AG09309 (cell line): ENCODE results near the gene ARMC5.

Source experiments
- DNase-seq: peaks from one replicate; pipeline ENCODE4 v3.0.0-alpha.2; 2010; ENCODE audit warnings: low read depth
- H3K4me3 ChIP-seq: 2 replicates; pipeline ENCODE4 v1.5.1; 2011; ENCODE audit warnings: mild to moderate bottlenecking, low read depth, low read length, moderate library complexity; ENCODE audit not compliant: control insufficient read depth
- CTCF ChIP-seq: IDR thresholded peaks from 2 replicates; pipeline ENCODE4 v1.5.1; 2011; ENCODE audit warnings: mild to moderate bottlenecking, low read depth, low read length, inconsistent platforms; ENCODE audit not compliant: insufficient read depth, control insufficient read depth; ENCODE audit errors: missing control alignments

Gene ARMC5

GRCh38 chr16:31458844-31459686 lies at the start of gene ARMC5:
Gene ARMC5 (plus strand): TSS chr16:31459501. CDS start chr16:31459525, 24 bp downstream.
- H3K4me3 ChIP-seq: peak within 1 kb of the TSS; percentile 76
- peak; percentile 68 for TF ChIP-seq CTCF
- peak; percentile 94 for DNase-seq

GRCh38 chr16:31410082-31410481 lies 49.2 kb upstream of the ARMC5 start:
- DNase-seq: no peak
- TF ChIP-seq CTCF: no peak
- no peak overlapping the region for H3K4me3 ChIP-seq

GRCh38 chr16:31411024-31411844 lies 48.1 kb upstream of the ARMC5 start:
- no peak overlapping the region for H3K4me3 ChIP-seq
- no peak for TF ChIP-seq CTCF
- DNase-seq: no peak

GRCh38 chr16:31412750-31413149 lies 46.6 kb upstream of the ARMC5 start:
- no peak overlapping the region for H3K4me3 ChIP-seq
- no peak for TF ChIP-seq CTCF
- DNase-seq: no peak

- H3K4me3 ChIP-seq: no peak overlapping the region
- DNase-seq: no peak
- no peak for TF ChIP-seq CTCF
Observed at GRCh38 chr16:31413381-31413780, 45.9 kb upstream of the ARMC5 start.

GRCh38 chr16:31413943-31414342 lies 45.4 kb upstream of the ARMC5 start:
- TF ChIP-seq CTCF: no peak
- no peak for DNase-seq
- no peak overlapping the region for H3K4me3 ChIP-seq
